HEK293 (cell line): ENCODE data around the gene TBXA2R.
A peak's percentile ranks its signal among the peaks of the same experiment; 100 is the strongest.

Source experiments
- BCL6B ChIP-seq: fragments of 450-650 bp; formaldehyde crosslinking; IDR thresholded peaks from 2 replicates; pipeline ENCODE4 v1.5.1; 2017; ENCODE audit warnings: missing biosample characterization, missing genetic modification characterization
- HOXA7 ChIP-seq: sonication (generic); formaldehyde crosslinking; IDR thresholded peaks from 2 replicates; pipeline ENCODE4 v1.8.1; 2022; ENCODE audit warnings: missing genetic modification reagents, borderline replicate concordance
- RBAK ChIP-seq: fragments of 450-650 bp; formaldehyde crosslinking; IDR thresholded peaks from 2 replicates; pipeline ENCODE4 v1.5.1; 2016; ENCODE audit warnings: missing biosample characterization, missing genetic modification characterization
- SP2 ChIP-seq: fragments of 450-650 bp; formaldehyde crosslinking; IDR thresholded peaks from 2 replicates; pipeline ENCODE4 v1.5.1; 2016; ENCODE audit warnings: missing biosample characterization, missing genetic modification characterization
- TCF7L2 ChIP-seq: IDR thresholded peaks from 2 replicates; pipeline ENCODE4 v1.6.1; 2011; ENCODE audit warnings: low read depth, mild to moderate bottlenecking, inconsistent platforms, low read length, moderate library complexity, borderline replicate concordance
- TSHZ1 ChIP-seq: fragments of 450-650 bp; formaldehyde crosslinking; IDR thresholded peaks from 2 replicates; pipeline ENCODE4 v1.5.1; 2016; ENCODE audit warnings: missing biosample characterization, missing genetic modification characterization, borderline replicate concordance
- ZBTB11 ChIP-seq: fragments of 450-650 bp; formaldehyde crosslinking; conservative IDR thresholded peaks from 2 replicates; pipeline ENCODE4 v1.5.1; 2016; ENCODE audit warnings: low read depth, missing biosample characterization, missing genetic modification characterization
- ZBTB26 ChIP-seq: fragments of 450-650 bp; formaldehyde crosslinking; optimal IDR thresholded peaks from 2 replicates; pipeline ENCODE3; 2016; ENCODE audit warnings: missing biosample characterization, mild to moderate bottlenecking, missing genetic modification characterization
- ZEB2 ChIP-seq: fragments of 450-650 bp; formaldehyde crosslinking; IDR thresholded peaks from 2 replicates; pipeline ENCODE4 v1.5.1; 2016; ENCODE audit warnings: missing biosample characterization, missing genetic modification characterization
- ZFP3 ChIP-seq: fragments of 450-650 bp; formaldehyde crosslinking; IDR thresholded peaks from 2 replicates; pipeline ENCODE4 v1.5.1; 2016; ENCODE audit warnings: low read depth, missing biosample characterization, missing genetic modification characterization
- ZNF114 ChIP-seq: fragments of 450-650 bp; formaldehyde crosslinking; IDR thresholded peaks from 2 replicates; pipeline ENCODE4 v1.5.0; 2017; ENCODE audit warnings: missing biosample characterization, missing genetic modification characterization
- ZNF133 ChIP-seq: fragments of 450-650 bp; formaldehyde crosslinking; IDR thresholded peaks from 2 replicates; pipeline ENCODE4 v1.5.1; 2016; ENCODE audit warnings: missing biosample characterization, missing genetic modification characterization
- ZNF16 ChIP-seq: fragments of 450-650 bp; formaldehyde crosslinking; IDR thresholded peaks from 2 replicates; pipeline ENCODE4 v1.5.1; 2016; ENCODE audit warnings: low read depth, missing biosample characterization, missing genetic modification characterization
- ZNF2 ChIP-seq: fragments of 450-650 bp; formaldehyde crosslinking; IDR thresholded peaks from 2 replicates; pipeline ENCODE4 v1.5.1; 2016; ENCODE audit warnings: missing biosample characterization, missing genetic modification characterization
- ZNF211 ChIP-seq: fragments of 450-650 bp; formaldehyde crosslinking; IDR thresholded peaks from 2 replicates; pipeline ENCODE4 v1.5.1; 2016; ENCODE audit warnings: low read depth, missing biosample characterization, missing genetic modification characterization
- ZNF214 ChIP-seq: fragments of 450-650 bp; formaldehyde crosslinking; IDR thresholded peaks from 2 replicates; pipeline ENCODE4 v1.5.1; 2017; ENCODE audit warnings: missing biosample characterization, mild to moderate bottlenecking, missing genetic modification characterization, borderline replicate concordance
- ZNF23 ChIP-seq: fragments of 450-650 bp; formaldehyde crosslinking; IDR thresholded peaks from 2 replicates; pipeline ENCODE4 v1.5.1; 2016; ENCODE audit warnings: missing biosample characterization, missing genetic modification characterization, borderline replicate concordance
- ZNF239 ChIP-seq: fragments of 450-650 bp; formaldehyde crosslinking; IDR thresholded peaks from 2 replicates; pipeline ENCODE4 v1.5.1; 2016; ENCODE audit warnings: missing biosample characterization, missing genetic modification characterization
- ZNF248 ChIP-seq: fragments of 450-650 bp; formaldehyde crosslinking; IDR thresholded peaks from 2 replicates; pipeline ENCODE4 v1.5.1; 2017; ENCODE audit warnings: missing biosample characterization, missing genetic modification characterization
- ZNF433 ChIP-seq: fragments of 450-650 bp; formaldehyde crosslinking; IDR thresholded peaks from 2 replicates; pipeline ENCODE4 v1.5.1; 2016; ENCODE audit warnings: missing biosample characterization, missing genetic modification characterization, low read depth
- ZNF501 ChIP-seq: fragments of 450-650 bp; formaldehyde crosslinking; IDR thresholded peaks from 2 replicates; pipeline ENCODE4 v1.5.1; 2016; ENCODE audit warnings: missing biosample characterization, missing genetic modification characterization
- ZNF621 ChIP-seq: fragments of 450-650 bp; formaldehyde crosslinking; IDR thresholded peaks from 2 replicates; pipeline ENCODE4 v1.5.1; 2017; ENCODE audit warnings: missing biosample characterization, missing genetic modification characterization
- ZNF660 ChIP-seq: fragments of 450-650 bp; IDR thresholded peaks from 2 replicates; pipeline ENCODE4 v1.5.1; 2018; ENCODE audit warnings: missing biosample characterization, mild to moderate bottlenecking, missing genetic modification characterization
- ZNF664 ChIP-seq: fragments of 450-650 bp; formaldehyde crosslinking; IDR thresholded peaks from 2 replicates; pipeline ENCODE4 v1.5.1; 2016; ENCODE audit warnings: missing biosample characterization, missing genetic modification characterization
- ZNF768 ChIP-seq: fragments of 450-650 bp; formaldehyde crosslinking; IDR thresholded peaks from 2 replicates; pipeline ENCODE4 v1.5.1; 2018; ENCODE audit warnings: missing biosample characterization, mild to moderate bottlenecking, missing genetic modification characterization
- ZNF837 ChIP-seq: fragments of 450-650 bp; formaldehyde crosslinking; IDR thresholded peaks from 2 replicates; pipeline ENCODE4 v1.5.1; 2016; ENCODE audit warnings: missing biosample characterization, missing genetic modification characterization
- ZSCAN30 ChIP-seq: fragments of 450-650 bp; IDR thresholded peaks from 2 replicates; pipeline ENCODE4 v1.5.1; 2018; ENCODE audit warnings: missing biosample characterization, mild to moderate bottlenecking, missing genetic modification characterization, moderate library complexity
- TF ChIP-seq, protein P1 (sequence below): fragments of 450-650 bp; formaldehyde crosslinking; IDR thresholded peaks from 2 replicates; pipeline ENCODE4 v1.5.1; 2017; ENCODE audit warnings: missing biosample characterization, missing genetic modification characterization
- TF ChIP-seq, protein P2 (sequence below): fragments of 450-650 bp; formaldehyde crosslinking; IDR thresholded peaks from 2 replicates; pipeline ENCODE4; 2016; ENCODE audit warnings: missing biosample characterization, missing genetic modification characterization

Gene TBXA2R

GRCh38 chr19:3606690-3607289 lies at the start of gene TBXA2R (continued):
- TF ChIP-seq ZBTB11 (tag by site-specific recombination): no peak
- no peak for TF ChIP-seq ZFP3 (tag by site-specific recombination)
- no peak for TF ChIP-seq ZNF23 (tag by site-specific recombination)
- no peak for TF ChIP-seq ZNF211 (tag by site-specific recombination)
- no peak for TF ChIP-seq ZNF664 (tag by site-specific recombination)
- no peak for TF ChIP-seq ZNF16 (tag by site-specific recombination)
- no peak for TF ChIP-seq ZNF239
- TF ChIP-seq RBAK (tag by site-specific recombination): no peak
- TF ChIP-seq ZBTB26: peak; percentile 26
- TF ChIP-seq ZNF2 (tag by site-specific recombination): no peak
- TF ChIP-seq ZSCAN30 (tag by site-specific recombination): no peak
- TF ChIP-seq TSHZ1 (tag by site-specific recombination): no peak
- TF ChIP-seq, protein P1, sequence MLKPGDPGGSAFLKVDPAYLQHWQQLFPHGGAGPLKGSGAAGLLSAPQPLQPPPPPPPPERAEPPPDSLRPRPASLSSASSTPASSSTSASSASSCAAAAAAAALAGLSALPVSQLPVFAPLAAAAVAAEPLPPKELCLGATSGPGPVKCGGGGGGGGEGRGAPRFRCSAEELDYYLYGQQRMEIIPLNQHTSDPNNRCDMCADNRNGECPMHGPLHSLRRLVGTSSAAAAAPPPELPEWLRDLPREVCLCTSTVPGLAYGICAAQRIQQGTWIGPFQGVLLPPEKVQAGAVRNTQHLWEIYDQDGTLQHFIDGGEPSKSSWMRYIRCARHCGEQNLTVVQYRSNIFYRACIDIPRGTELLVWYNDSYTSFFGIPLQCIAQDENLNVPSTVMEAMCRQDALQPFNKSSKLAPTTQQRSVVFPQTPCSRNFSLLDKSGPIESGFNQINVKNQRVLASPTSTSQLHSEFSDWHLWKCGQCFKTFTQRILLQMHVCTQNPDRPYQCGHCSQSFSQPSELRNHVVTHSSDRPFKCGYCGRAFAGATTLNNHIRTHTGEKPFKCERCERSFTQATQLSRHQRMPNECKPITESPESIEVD (tag by site-specific recombination): no peak
- TF ChIP-seq ZNF114 (tag by site-specific recombination): no peak
- no peak for TF ChIP-seq TCF7L2
- no peak for TF ChIP-seq BCL6B (tag by site-specific recombination)
- TF ChIP-seq ZNF133: no peak
- TF ChIP-seq ZEB2: no peak
- TF ChIP-seq ZNF501: no peak
- TF ChIP-seq ZNF433 (tag by site-specific recombination): no peak
- no peak for TF ChIP-seq ZNF214 (tag by site-specific recombination)
- TF ChIP-seq ZNF621 (tag by site-specific recombination): no peak
- TF ChIP-seq ZNF660 (tag by site-specific recombination): no peak
- TF ChIP-seq ZNF248: no peak
- no peak for TF ChIP-seq ZNF837 (tag by site-specific recombination)
- TF ChIP-seq, protein P2, sequence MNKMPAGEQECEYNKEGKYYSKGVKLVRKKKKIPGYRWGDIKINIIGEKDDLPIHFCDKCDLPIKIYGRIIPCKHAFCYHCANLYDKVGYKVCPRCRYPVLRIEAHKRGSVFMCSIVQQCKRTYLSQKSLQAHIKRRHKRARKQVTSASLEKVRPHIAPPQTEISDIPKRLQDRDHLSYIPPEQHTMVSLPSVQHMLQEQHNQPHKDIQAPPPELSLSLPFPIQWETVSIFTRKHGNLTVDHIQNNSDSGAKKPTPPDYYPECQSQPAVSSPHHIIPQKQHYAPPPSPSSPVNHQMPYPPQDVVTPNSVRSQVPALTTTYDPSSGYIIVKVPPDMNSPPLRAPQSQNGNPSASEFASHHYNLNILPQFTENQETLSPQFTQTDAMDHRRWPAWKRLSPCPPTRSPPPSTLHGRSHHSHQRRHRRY (tag by site-specific recombination): no peak
- no peak for TF ChIP-seq HOXA7 (CRISPR knock-in tag)
- peak; percentile 55 for TF ChIP-seq SP2 (tag by site-specific recombination)
- TF ChIP-seq ZNF768 (tag by site-specific recombination): no peak
